NCI-H2196 (cell line): ENCODE measurements around the gene ZMIZ1.

Experiments used
- DNase-seq: peaks from one replicate; lab custom pipeline; 2025; ENCODE audit not compliant: unreplicated experiment; lab: John Stamatoyannopoulos, UW

Gene ZMIZ1

DNA sequence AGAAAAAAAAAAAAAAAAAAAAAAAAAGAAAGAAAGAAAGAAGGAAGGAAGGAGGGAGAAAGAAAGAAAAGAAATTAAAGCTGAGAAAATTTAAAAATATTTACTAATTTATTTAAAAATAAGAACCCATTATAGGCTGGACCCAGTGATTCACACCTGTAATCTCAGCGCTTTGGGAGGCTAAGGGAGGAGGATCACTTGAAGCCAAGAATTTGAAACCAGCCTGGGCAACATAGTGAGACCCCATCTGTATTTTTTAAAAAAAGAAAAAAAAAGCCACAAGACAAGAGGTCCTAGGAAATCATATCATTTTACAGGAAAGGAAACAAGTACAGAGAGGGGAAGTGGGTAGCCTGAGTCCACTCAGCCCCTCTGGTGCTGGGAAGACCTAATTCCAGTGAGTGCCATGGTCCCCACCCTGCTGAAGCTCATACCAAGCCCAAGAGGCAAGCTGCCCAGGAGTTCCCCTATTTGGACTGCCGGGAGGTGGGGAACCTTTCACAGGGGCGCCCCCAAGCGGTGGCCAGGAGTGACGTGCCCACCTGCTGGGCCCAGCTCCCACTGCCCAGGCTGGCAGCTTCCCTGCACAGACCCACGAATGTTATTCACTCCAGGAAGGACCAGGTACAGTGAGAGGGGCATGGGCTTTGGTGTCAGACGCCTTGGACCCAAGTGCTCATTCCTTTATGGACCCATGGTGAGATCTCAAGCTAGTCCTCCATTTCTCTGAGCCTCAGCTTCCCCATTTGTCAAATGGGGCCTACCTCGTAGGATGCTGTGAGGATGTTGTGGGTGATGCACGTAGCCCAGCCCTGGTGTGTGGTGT is 133.6 kb downstream of the ZMIZ1 start:
- no peak for DNase-seq

DNA sequence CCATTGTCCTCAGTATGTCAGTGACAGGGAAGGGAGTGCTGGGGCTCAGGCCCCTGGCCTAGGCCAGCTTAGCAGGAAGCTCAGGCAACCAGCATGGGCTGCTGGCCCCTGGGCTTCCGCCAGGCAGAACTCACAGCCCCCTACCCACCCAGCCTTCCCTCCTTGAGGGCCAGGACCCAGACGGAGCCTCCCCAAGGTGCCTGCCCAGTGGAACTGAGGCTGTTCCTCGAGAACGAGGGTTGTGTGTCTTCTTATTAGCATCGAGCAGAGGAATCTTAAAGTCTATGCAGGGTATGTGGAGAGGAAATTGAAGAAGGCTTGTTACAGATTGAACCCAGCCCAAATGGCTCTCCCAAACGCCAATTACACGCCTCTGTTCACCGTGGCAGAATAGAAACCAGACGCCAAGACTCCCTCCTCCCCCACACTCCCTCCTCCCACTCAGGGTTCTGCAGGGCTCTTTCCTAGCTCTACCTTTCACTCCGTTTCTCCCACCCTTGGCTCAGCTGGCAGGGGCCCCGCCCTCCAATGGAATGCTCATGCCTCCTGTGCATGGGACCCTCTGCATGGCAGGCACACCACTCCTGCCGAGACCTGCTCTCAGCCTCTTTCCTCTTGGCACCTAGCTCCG is 134.4 kb downstream of the ZMIZ1 start:
- no peak for DNase-seq

DNA sequence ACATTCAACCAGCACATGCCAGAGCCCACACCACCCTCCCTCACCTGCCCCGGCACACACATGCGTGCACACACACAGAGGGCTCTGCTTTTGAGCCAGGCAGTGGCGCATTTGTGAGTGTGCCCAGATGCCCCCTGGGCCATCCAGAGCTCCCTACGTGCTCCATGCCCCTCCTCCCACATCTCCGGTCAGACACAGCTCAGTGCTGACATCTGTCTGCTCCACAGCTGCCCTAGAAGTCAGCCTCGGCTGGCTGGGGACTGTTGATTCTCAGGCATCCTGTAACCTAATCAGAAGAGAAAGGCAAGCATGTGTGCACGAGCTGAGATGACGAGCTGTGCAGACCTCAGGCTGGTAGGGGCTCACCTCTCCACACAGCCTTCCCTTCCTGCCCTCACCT is 135.1 kb downstream of the ZMIZ1 start:
- no peak for DNase-seq

DNA sequence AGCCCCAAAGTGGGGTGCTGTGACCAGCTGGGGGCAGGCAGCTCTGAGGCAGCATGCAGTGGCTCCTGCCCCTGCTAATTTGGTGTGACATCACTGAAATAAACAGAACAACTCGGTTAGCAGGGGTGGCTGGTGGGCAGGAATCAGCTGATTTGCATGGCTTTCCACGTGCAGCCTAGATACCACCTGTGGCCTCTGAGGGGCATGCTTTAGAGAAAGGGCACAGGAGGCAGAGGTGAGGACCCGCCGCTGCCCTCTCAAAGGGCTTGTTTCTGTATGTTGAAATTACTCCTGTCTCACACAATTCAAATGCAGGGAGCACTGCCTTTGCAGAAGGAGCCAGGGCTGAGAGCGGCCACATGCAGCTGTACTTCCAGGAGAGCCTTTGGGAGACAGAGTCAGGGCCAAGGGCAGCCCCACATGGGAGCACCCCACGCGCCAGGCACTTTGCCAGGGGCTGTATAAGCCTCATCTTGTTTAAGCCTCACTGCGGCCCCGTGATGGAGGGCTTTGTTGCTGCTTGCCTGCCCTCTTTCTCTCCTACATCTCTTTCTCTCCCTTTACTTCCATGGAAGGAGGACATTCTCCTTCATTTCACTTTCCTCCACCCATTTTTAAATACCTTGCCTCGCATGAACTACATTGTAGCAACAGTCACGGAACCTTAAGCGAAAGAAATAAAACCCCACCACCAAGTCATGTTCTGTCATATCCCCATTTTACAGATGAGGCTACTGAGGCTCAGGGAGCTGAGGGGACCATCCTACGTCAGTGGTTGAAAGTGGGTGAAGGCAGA is 137.7 kb downstream of the ZMIZ1 start:
- DNase-seq: no peak

DNA sequence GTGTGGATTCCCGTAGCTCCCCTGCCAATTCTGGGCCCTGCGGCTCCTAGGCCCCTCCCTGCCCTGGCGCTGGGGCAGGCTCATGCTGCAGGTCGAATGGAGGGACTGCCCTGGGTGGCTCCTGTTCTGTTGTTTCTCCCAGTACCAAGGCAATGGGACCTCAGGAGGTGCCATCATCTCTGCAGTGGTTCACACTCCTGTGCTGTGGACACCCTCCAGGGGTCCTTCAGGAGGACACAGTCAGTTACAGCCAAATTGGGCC is 138.3 kb downstream of the ZMIZ1 start:
- DNase-seq: no peak

DNA sequence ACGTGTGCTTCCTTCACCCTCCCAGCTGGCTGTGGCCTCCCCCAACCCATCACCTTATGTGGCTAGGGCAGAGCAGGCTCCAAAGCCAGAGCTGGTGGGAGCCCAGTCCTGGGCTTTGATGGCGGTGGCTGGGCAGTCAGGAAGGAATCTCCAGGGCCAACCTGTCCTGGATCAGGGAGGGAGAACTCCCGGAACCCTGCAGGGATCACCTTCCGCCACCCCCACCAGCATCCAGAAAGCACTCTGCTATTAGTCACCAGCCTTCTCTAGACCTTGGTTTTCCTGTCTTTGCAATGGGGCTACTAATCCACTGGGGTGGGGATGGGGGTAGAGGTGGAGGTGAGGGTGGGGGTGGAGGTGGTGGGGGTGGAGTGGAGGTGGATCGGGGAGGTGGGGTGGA is 139.0 kb downstream of the ZMIZ1 start:
- no peak for DNase-seq

DNA sequence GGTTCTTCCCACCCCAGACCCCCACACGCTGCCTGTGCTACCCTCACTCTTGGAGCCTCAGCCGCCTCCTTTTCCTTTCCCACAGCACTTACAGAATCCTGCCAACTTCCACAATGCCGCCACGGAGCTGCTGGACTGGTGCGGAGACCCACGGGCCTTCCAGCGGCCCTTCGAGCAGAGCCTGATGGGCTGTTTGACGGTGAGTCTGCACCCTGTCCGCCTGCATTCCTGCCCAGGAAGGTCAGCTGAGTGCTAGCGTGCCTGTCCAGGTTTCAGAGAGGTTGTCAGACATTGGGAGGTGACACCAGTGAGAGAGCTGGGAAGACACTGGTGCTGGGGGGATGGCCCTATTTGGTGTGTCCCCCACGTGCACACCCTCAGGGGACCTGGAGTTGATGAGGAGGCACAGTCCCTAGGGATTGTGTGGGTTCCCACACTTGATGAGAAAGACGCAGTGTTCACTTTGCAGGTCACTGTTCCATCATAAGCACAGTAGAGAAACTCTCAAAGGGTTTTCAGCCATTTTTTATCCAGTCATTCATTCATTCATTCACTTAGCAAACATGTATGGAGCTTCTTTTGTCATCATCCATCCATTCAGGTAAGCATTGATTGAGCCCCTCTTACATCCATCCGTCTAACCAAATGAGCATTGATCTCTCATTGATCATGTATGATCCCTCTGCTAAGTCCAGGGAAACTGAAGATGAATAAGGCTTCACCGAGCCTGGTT is 139.7 kb downstream of the ZMIZ1 start:
- DNase-seq: no peak

DNA sequence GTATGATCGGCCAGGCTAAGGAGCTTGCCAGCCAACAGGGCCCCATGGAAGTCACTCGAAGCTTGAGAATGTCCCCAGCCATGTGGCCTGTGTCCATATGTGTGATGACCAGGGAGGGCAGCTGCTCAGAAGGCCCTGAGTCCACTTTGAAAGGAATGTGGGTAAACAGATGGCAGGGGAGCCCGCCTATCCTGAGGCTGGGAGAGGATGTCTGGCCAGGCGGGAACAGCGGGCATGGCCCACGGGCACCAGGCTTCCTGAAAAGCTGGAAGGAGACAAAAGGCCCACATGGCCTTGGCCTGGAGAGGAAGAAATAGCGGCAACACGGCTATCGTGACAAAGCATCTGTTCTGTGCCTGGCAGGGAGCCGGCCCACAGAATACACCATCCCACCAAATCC is 140.6 kb downstream of the ZMIZ1 start:
- no peak for DNase-seq

DNA sequence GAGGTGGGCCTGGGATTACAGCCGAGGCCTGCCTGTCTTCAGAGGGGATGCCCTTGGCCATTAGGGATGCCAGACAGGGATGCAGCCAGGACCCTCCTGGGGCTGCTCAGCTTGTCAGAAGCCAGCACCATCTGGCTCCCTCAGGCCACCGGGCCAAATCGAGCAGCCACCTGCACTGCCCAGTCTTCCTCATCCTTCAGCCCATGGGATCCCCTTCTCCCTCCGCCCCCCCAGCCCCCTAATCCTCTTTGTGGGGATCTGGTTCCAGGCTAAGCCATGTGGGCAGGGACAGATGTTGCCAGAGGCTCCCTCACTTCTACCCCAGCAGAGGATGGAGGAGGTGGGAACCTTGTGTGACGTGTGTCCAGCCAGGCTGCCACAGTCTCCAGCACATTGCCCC is 141.1 kb downstream of the ZMIZ1 start:
- DNase-seq: no peak

DNA sequence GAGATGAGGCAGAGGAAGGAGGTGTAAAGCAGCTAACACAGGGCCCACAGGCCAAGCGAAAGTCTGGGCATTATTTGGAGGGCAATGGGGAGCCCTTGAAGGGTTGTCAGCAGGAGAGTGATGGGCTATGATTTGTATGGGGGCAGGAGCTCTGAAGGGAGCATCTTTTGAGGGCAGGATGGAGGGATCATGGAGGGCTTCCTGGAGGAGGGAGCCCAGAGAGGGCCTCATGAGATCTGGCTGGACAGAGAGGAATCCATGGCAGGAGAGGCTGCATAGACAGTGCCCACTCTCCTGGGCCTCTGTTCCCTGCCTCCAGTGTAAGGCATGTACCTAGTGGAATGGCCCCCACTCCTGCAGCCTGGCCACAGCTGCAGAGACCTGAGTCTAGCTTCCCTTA is 141.9 kb downstream of the ZMIZ1 start:
- DNase-seq: no peak

DNA sequence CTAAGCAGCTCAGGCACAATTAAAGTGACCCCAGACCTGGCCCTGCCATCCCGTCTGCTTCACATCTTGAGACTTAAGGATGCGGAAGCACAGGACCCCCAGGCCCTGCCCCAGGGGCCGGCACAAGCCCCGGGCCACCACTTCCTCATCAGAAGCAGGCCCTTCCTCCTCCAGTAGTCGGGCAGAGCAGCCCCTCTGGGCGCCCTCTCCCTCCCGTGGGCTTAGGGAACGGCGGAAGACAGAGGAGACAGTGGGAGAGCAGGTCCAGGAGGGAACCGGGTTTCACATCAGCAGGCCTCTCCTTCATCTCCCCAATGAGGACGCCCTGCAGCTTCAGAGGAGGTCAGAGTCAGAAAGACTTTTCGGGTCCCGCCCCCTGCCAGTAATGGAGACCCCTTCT is 142.8 kb downstream of the ZMIZ1 start:
- DNase-seq: no peak

DNA sequence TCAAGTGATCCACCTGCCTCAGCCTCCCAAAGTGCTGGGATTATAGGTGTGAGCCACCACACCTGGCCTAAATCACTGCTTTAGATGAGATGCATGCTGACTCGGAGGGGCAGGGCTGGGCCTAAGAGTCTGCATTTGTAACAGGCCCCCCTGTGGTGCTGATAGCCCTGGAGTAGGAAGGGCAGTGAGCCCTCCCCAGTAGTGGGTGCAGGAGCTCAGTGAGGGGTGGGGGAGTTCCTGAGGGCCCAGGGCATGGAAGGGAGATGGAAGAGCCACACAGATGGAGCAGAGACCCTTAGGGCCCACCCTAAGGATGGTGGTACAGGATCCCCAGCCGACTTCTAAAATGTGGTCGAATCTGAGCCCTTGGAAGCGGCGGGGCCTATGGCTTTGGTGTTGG is 146.8 kb downstream of the ZMIZ1 start:
- no peak for DNase-seq

DNA sequence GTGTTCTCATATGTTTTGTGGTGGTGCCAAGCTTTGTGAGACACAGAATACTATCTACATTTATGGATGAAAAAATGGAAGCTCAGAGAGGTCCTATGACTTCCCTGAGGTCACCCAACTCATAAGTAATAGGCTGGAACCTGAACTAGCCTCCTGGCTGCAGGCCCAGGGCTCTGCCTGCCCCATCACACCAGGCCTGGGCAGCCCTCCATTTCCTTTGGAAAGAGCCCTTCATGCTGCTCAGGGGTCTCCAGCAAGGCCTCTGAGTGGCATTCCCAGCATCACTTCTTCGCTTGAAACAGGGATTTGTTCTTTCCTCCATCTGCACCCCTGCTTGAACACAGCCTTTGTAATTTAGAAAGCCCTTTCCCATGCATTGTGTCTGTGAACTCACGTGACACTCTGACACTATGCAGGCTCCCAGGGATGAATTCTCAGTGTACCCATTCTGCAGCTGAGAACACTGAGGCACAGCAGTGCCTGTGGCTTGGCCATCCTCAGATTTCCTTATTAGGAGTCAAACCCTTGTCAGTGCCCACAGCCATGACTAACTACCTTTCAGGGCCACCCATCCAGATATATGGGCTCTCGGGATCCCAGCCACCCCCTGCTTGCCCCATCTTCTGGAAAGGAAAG is 150.7 kb downstream of the ZMIZ1 start:
- peak; percentile 3 for DNase-seq

DNA sequence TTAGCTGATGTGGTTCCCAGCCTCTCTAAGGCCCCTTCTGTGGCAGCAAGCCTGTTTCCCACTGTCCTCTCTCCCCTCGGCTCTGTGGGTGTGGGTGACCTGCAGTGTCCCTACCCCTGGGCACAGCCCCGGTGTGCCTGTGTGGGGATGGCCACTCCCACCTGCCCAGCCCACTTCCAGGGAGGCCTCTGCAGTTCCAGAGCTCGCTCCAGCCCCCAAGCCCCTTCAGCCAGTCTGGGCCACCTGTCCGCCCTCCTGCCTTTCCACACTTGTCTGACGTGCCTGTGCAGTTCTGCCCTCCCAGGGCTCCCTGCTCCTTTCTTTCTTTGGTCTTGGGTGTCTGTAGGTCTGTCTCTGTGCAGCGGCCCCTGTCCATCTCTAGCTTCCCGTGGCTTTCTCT is 151.5 kb downstream of the ZMIZ1 start:
- no peak for DNase-seq

DNA sequence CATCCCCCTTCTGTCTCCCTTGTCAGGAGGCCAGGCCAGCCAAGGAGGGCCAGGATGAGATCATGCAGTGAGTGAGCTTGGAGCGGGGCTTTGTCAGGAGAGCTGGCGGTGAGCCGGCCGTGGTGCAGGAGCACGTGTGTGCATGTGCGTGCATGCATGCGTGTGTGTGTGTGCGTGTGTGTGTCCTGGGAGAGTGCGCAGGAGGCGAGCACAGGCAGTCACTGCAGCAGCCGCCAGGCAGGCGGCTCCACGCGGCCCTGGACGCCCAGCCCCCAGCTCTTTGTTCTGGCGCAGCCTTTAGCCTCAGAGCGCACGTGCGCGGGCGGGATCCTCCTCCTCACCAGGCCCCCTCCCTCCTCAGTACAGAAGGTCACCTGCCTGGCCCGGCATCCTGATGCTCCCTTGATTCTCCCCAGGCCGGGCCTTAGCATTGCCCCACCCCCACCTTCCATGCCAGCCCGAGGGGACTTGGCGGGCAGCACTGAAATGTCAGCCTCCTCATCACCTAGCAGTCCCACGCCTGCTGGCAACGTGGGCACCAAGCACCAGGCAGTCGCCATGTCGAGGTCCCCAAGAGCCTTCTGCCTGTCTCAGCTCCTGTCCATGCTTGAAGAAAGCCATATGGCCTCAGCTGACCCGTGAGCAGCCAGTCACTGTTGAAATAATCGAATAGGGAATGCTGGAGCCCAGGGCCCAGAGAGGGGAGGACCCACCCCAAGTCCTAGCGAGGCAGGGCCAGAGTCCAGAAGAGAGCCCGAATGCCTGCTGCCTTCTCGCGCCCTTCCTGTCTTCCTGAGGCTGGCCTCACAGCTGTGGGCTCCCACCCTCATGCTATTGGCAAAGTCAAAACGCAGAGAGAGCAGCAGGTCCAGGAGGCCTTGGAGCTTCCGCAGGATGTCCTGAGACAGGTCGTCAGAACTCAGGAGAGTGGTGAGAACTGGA is 152.6 kb downstream of the ZMIZ1 start:
- peak; percentile 76 for DNase-seq

DNA sequence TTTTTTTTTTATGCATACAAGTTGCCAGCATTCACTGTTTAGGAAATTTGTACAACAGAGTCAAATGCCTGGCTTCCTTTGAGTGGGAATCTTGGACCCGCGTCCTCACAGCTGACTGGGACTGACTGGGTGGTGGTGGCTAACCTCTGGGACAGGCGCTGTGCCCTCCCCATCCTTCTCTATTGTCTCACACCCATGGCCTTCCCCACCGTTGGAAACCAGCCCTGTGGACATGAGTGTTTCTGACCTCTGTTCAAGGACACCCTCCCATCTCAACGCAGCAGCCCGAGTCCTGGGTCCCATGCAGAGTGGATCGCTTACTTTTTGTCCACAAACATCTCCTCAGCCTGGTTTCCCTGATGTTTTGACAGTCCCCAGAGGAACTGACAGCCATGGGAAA is 153.4 kb downstream of the ZMIZ1 start:
- no peak for DNase-seq

DNA sequence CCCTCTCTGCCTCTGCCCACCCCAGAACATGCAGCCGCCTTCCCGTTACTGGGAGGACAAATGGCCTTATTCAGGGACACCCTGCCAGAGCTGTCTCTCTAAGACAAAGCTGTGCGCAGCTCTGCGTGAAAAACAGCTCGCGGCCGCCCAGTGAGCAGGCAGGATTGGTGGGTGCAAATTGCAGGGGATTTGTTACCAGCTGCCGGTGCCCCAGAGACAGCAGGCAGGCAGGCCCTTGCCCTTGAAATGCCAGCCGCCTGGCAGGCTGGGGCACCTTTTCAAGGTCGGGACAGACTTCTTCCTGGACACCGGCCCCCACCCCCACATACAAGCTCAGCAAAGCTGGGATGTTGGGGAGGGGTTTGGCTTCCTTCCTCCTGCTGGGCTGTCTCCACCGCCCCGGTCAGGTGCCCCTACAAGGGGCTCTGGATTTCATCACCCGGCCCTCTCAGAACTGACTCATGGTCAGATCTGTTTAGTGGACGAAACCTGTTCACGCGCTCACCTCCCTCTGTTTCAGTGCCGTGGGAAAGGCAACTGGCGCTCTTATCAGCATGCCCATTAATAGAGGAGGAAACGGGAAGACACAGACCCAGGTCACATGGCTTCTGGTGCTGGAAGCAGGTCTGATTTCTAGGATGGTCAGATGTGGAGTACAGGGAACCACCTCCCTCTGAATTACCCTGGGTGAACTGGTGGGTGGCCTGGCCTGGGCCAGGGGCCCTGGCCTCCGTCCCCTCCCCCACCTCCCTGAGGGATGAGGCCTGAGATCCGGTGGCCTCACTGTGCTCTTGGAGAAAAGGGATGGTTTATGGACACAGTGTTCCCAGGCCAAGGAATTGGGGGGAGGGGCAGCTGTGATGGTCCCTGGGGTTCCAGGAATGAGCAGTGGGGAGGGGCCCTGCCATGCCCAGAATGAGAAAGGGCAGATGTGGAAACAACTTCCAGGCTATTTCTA is 154.6 kb downstream of the ZMIZ1 start:
- DNase-seq: no peak

DNA sequence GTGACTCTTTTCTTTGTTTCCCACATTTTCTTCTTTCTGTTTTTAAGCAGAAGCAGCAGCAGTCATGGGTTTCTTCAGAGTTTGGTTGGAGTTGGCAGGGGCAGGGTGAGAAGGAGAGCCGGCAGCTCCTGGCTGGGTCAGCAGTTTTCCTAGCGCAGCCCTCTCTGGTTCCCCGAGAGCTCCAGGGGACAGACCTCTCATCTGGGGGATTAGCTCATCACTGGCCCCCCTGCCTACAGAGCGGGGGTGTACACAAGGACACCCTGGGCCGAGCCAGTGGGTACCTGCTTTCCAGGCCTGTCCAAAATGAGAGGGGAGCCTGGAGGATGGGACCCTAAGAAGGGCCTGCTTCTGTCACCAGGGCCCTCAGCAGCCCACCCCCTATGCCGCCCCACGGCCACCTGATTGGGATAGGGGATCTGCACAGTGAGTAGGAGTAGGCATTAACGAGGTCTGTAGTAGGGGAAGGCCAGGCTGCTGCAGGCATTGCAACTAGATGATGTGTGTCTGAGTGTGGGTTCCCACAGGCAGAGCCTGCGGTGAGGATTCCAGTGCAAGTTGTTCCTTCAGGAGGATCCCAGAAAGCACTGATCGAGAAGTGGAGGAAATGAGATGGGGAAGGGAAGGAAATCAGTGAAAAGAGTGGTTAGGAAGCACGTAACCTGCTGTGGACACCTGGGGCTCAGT is 155.6 kb downstream of the ZMIZ1 start:
- no peak for DNase-seq
